8988T (cell line): Measurements from ENCODE around the gene TSEN54.
"Not testable (repeated sequence)": the region's sequence is repeated elsewhere in the genome, so short reads cannot be mapped to it uniquely, and the experiment has no call there.

ENCODE experiments used
- DNase-seq: peaks from one replicate; pipeline ENCODE4 v3.0.0; 2011

TSEN54 gene

DNA sequence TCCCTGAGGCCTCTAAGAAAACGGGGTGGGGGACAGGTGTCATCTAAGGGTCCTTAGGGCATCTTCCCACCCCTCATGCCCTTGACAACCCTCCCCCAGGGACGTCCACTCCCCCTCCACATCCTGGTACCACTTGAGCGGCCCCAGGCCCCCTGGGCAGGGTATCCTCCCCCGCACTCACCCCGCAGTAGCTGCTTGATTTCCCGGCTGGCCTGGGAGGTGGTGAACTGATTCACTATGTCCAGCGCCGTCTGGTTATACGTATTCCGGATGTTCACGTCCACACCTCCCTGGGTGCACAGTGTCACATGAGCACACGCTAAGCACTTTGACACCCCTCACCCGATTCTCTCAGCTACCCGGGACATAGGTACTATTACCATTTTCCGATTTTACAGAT is 10.7 kb upstream of the TSEN54 start:
- DNase-seq, result no peak

DNA sequence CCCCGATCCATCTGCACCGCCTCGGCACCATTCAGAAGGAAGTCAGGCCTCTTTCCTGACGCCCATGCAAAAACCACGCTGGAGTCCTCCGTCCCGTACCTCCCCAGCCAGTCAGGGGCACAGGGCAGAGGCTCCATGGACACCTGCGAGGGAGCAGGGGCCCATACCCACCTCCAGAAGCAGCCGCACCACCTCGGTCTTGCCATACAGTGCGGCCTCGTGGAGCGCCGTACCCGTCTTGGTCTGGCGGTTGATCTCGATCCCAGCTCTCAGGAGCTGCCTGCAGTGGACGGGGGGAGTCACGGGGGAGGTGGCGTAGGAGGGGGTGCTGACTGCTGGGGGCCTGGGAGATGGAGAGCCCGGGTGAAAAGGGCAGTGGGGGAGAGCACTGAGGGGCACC is 10.2 kb upstream of the TSEN54 start:
- no peak for DNase-seq

DNA sequence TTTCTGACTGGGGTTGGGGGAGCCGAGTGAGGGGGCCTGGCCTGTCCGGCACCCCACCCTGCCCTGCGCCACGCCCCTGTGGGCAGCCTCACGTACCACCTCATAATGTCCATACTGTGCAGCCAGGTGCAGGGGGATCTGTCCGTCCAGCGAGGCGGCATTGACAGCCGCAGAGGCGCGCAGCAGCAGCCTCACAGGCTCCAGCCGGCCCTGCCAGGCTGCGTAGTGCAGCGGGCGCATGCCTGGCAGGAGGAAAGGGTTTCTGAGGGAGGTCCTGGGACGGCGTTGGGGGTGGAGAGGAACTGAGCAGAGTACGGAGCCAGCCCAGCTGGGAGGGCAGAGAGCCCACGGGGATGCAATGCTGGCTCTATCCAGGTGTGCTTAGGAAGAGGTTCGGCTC is 9.4 kb upstream of the TSEN54 start:
- no peak for DNase-seq

DNA sequence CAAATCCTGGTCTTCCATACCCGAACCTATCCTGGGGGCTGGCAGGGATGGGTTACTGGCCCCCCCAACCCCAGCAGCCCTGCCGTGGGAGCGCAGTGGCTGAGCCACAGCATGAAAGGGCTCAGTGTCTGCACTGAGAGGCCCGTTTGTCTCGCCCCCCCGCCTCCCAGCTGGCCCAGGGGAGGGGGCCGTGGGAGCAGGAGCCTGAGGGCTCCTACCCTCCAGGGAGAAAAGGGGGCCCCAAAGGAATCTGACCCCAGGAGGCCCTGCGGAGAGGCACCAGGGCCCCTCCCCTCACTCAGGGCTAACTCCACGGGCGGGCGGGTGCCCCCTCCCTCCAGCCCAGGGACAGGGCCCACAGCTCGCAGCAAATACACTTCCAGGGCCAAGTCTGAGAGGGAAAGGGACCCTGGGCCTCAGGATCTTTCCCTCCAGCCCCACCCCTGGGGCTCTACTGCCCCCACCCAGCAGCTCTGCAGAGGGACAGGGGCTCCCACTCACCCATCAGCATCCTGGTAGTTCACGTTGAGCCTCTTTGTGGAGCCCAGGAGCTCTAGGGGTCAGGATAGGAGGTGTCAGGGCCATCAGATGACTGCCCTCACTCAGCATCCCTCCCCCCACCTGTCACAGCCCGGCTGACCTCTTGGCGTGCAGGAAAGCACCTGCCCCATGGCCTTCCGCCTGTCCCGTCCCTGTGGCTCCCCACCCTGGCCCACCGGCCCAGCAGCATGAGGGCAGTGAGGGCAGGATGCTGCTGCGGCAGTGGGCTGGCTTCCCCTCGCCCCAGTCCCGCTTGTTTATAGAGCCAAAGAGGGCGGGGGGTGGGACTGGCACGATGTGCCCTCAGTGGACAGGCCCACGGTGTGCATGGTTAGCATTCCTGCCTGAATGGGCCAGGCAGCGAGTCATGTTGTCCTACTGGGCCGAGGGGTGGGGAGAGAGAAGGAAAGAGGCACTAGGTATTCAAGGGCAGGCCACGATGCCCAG is 8.3 kb upstream of the TSEN54 start:
- no peak for DNase-seq

DNA sequence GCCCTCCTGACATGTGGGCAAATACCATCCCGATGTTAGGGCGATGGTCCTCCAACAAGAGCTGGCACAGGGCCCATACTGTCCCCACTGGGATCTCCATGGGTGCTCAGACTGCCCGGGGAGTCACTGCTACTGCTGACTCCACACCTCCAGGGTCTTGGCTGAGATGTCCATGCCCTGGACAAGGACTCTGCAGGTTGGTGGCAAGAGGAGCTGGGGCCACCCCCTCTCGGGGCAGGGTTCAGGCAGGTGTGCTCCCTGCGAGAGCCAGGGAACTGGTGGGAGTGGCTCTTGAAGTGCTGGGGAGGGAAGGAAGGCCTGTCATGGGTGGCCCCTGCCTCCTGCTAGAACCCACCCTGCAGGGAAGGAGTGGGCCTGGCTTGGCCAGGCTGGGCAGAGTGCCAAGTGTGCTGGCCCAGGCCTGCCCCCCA is 7.4 kb upstream of the TSEN54 start:
- DNase-seq, result no peak

DNA sequence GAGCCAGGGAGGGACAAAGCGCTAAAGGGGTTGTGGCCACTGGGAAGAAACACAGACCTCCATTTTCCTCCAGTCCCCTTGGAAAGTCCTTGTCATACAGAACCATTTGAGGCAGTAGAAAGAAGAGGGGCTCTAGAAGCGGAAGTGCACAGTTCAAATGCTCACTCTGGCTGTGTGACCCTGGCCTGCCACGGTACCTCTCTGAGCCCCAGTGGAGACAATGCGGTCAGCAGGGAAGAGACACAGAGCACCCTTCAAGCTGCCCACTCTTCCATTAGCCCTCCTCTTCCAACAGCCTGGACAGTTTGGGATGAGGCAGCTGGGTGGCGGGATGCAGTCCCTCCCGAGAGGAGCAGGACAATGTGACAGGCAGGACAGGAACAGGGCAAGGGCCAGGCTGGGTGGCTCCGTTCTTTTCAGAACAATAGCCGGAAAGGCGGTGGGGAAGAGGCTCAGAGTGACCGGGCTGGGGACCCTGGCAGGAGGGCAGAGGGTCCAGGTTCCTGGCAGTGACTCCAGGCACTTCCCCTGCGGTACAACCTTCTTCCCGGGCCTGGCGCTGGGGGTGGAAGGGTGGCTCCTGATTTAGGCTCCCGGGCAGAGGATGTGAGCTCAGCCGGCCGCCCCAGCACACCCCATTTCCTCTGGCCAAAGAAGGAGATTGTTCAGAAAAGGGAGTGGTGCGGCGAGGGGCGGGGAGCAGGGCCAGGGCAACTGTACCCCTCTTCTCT is 6.6 kb upstream of the TSEN54 start:
- no peak for DNase-seq

DNA sequence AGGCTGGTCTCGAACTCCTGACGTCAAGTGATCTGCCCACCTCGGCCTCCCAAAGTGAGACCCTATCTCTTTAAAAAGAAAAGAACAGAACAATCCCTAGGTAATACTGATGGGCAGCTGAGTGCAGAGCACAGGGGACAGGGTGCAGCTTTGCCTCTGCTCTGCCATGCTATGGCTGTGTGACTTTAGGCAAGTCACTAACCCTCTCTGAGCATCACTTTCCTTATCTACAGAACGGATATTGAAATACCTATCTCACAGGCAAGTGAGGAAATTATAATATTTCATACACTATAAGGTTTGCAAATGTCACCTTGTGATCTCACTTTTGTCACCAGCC is 5.1 kb upstream of the TSEN54 start:
- DNase-seq, result no peak

DNA sequence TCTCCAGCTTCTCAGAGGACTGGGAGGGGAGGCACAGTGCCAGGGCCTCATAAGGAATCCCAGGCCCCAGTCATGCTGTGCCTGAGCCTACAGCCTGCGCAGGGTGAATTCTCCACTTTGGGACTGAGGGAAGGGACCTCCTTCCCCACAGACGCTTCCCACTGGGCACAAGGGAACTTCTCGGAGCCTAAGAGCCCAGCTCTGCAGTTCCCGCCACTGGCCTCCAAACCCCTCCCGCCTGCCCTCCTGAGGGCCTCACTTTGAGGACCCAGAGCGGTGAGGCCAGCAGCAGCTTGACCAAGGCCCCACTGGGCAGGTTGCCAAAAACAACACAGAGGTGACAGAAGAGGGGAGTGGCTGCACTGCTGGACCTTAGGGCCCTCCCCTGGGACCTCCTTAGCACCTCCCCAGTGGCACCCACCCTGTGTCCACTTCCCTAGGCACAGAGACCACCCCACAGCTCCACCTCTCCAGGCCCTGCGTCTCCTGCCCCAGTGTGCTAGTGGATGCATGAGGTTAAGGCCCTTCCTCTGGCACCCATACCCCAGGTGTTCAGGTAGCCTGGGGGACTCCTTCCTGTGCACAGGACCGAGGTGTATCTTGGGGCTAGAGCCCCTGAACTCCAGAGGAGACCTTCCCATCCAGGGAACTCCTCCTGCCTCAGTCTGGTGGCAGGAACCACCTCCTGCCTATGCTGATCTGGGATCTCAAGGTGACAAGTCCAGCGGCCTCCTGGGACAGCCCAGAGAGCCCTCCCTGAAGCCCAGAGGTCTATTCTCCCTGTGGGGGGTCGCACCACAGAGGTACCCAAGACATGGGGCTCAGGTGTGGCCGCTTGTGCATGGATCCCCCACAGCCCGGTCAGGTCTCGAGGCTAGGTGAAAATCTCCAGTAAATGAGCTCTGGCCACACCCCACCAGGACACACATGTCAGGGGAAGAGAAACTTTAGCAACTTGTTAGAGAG is 4.4 kb upstream of the TSEN54 start:
- DNase-seq, result no peak

DNA sequence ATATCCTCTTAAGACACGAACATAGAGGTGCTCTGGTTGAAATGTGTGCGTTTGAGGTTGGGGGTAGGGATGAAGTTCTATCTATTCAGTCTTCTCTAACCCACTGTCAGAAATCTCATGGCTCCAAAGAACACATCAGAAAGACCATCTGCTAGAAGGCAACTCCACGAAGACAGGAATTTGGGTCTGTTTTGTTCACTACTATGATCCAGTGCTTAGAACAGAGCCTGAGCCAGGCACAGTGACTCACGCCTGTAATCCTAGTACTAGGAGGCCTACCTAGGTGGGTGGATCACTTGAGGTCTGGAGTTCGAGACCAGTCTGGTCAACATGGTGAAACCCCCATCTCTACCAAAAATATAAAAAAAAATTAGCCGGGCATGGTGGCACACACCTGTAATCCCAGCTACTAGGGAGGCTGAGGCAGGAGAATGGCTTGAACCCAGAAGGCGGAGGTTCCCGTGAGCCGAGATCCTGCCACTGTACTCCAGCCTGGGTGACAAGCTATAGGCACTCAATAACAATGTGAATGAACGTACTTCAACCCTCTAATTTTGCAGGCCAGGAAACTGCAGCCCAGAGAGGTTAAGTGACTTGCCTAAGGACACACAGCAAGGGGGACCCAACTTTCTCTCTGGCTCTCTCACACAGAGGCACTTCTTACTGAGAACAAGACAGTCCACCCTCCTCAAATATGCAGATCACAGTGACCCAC is 3.2 kb upstream of the TSEN54 start:
- no peak for DNase-seq

DNA sequence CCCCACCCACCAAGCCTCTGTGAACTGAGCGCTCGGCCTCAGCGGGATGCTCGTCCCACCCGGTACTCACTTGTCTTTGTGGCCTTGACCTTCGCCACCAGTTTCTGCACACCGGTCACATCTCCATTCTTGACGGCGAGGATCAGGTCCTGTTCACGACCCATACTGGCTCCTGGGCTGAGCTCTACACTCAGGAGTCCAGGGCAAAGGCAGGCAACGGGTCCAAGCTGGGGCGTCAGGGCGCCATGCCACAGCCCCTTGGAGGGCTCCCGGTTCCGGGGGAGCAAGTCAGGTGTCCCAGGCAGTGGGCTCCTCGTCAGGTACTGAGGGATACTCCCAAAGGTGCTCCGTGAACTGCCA is 2.7 kb upstream of the TSEN54 start:
- DNase-seq, result no peak

DNA sequence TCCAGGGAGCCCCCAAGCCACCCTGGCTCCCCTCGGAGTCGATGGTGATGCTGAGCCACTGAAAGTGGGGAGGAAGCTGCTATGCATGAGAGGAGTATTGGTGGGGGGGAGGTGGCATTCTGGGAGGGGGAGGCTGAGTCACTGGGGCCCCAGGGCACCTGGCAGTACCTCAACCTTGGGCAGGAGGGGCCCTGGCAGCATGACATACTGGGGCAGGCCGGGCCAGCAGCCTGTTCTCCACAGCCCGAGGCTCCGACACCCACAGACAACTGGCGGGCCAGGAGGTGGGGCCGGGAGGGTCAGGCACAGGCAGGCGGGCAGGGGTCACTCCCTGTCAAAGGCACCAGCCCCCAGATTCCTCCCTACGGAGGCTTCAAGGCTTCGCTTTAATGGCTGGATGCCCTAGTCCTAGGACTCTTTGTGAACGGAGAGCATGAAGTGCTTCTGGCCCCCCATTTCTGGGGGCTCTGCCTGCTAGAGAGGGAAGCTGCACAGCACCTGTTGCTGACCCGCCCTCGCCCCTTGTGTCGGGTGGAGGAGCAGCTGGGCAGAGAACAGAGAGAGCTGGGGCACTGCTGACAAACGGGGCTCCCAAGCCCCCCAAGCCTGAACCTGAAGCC is 1.9 kb upstream of the TSEN54 start:
- no peak for DNase-seq

DNA sequence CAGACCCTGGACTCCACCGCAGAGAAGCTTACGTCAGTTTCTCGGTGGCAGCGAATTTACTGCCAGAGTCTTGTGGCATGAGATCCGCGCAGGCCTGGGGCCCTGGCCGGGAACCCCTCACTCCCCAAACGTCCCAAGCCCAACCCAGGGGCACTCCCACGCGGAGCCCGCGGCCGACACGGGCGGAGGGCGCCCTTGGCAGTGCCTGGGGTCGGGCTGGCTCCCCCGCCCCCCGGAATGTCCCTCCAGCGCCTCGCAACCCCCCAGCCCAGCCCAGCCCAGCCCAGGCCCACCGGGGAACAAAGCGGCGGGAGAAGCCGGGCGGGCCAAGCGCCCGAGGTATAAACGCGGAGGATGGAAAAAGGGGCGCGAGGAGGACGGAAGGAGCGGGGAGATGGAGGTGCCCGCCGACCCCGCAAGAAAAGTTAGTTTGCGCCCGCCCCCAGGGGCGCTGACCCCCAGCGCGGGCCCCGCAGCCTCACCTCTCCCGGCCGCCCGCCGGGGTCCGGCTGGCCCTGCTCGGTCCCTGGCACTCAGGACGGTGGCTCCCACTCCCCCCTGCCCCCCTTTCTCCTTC is 1.3 kb upstream of the TSEN54 start:
- DNase-seq, result no peak

DNA sequence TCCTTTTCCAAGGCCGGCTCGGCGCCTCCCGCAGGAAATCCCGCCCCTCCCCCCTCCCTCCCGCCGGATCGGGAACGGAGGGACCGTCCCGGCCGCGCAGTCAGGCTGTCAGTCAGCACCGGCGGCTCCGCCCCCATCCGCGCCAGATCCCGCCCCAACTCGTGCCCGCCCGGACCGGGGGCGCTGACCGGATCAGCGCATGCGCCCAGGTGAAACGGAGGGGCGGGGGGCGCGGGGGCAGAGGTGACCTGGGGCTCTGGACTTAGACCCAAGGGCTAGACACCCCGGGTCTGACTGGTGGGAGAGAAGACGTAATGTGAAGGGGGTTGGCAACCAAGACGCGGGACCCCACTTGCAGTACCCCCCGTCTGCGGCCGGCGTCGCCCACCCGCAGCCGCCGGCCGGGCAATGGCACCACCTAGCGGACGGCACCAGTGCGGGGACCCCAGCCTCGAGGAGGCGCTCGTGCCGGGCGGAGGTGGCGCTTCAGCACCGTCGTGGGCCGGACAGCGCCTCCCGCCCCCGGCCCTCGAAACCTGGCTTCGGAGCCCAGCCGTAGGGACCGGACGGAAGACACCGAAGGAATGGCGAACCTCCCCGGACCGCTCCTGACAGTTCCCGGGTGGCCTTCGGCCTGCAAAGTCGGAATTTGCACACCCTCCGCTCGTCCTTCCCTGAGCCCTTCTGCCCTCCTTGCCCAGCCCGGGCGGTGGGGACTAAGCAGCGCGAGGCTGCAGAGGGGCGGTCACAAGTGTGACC is 653 bp upstream of the TSEN54 start, which contains the start of gene CASKIN2:
CASKIN2 (minus strand) TSS at position 42 of the 759 bp plus-strand sequence. CDS start 1,733 bp downstream, outside the sequence.
- DNase-seq, result peak; percentile 99

DNA sequence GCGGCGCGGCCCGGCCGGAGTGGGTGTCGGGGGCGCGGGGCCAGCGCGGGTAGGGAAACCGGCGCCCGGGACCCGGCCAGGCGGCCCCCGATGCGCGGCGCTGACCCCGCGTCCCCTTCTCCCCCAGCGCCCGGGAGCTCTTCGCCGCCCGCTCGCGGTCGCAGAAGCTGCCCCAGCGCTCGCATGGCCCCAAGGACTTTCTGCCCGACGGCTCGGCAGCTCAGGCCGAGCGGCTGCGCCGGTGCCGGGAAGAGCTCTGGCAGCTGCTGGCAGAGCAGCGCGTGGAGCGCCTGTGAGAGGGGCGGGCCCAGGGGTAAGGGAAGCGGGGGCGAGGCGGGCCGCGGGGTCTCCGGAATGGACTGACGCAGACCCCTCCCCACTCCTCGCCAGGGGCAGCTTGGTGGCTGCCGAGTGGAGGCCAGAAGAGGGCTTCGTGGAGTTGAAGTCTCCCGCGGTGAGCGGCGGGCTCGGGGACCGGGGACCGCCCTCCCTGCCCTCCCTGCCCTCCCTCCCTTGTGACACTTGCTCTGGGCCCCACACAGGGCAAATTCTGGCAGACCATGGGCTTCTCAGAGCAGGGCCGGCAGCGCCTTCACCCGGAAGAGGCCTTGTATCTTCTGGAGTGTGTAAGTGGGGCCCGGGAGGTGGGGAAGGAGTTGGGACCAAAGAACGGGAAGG is 430 bp downstream of the TSEN54 start:
- no peak for DNase-seq

DNA sequence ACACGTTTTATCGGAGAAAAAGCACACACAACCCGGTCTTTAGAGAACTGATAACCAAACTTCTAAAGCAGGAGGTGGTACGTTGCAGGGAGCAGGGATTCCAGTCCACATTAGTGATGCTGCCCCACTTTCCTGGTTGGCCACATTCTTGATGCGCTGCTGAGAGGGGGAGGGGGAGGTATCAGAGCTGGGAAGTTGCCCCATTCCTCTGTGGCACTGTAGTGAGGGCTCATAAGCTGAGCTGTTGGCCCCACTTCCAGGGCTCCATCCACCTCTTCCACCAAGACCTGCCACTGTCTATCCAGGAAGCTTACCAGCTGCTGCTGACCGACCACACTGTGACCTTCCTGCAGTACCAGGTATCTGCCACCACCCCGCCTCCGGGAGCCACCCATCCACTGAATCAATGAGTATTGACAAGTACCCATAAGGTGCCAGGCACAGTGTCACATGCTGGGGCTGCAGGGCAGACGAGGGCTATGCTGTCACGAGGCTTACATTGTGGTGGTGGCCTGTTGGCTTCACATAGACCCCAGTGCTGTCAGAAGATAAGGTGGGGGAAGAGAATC is 1.1 kb downstream of the TSEN54 start:
- DNase-seq, result no peak

DNA sequence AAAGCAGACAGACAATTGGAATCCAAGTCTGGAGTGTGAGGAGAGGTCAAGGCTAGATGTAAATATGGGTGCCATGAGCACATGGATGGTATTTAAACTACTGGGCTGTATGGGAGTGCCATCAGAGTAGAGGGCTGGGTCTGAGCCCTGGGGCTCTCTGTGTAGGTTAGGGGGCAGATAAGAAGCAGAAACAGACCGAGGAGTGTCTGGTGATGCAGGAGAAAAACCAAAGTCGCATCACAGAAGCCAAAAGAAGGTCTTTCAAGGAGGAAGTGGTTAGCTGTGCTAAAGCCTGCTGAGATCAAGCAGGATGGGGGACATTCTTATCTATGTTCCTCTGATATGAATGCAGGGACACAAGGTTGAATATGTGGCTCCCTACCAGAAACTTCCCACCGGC is 1.9 kb downstream of the TSEN54 start:
- DNase-seq, result no peak

DNA sequence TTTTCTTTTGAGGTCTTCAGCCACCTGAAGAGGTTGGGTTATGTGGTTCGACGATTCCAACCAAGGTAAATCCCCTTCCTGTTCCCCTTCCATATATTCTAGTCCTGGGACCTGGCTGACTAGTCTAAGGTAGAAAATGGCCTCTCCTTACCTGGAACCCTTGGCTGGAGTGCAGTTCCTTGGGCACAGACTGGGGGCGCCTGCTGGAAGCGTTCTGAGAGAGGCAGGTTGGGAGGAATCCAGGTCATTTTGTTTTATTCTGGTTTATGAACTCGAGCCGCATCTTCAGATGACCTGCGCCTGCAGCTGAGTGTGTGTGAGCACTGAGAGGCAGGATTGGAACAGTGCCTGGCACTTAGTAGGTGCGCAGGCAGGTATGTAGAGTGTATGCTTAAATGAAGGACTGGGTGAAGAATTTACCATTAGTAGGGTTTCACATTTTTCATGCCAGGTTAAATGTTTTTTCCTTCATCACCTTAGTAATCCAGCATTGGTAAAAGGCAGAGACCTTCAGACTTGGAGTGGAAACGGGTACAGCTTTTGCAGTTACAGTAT is 2.7 kb downstream of the TSEN54 start:
- no peak for DNase-seq

DNA sequence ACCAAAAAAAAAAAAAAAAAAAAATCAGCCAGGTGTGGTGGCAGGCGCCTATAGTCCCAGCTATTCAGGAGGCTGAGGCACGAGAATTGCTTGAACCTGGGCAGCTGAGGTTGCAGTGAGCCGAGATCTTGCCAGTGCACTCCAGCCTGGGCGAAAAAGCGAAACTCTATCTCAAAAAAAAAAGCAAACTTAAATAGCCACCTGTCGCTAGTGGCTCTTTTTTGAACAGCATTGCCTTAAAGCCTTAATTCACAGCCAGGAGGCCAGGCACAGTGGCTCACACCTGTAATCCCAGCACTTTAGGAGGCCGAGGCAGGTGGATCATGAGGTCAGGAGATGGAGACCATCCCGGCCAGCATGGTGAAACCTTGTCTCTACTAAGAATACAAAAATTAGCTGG is 4.1 kb downstream of the TSEN54 start:
- DNase-seq, result not testable (repeated sequence)

DNA sequence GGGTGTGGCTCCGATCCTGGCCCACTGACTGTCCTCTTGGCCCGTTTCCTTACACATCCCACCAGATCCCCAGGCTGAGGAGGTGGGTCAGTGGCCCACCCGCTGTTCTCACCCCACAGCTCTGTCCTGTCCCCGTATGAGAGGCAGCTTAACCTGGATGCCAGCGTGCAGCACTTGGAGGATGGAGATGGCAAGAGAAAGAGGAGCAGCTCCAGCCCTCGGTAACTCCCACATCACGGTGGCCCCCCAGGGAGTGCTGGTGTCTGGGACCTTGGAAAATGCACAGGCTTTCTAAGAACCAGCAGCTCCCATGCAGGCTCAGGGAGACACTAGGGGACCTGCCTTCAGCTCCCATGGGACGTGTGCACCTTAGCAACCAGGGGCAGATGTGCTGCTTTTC is 5.0 kb downstream of the TSEN54 start:
- DNase-seq, result no peak
